HEK293 (cell line): ENCODE measurements around the gene COL13A1.
A peak's percentile ranks its signal among the peaks of the same experiment; 100 is the strongest.

Source experiments
- CTCF ChIA-PET: fragments of 350-600 bp; formaldehyde crosslinking; extraction: SDS; loops from one replicate; lab custom pipeline; 2021; ENCODE audit warnings: antibody characterized with exemption; lab: Yijun Ruan, JAX
- POLR2A ChIA-PET: fragments of 300-600 bp; formaldehyde crosslinking; extraction: SDS; loops from one replicate; lab custom pipeline; 2020; ENCODE audit warnings: antibody characterized with exemption, inconsistent platforms; lab: Yijun Ruan, JAX
- H3K27ac ChIP-seq: fragments of 200-500 bp; sonication (Bioruptor generic); 2 replicates; pipeline ENCODE4 v1.5.1; 2014; ENCODE audit warnings: low read depth, low read length, control low read depth, inconsistent platforms; ENCODE audit errors: extremely low read depth
- H3K36me3 ChIP-seq, 2 experiments: fragments of 200-500 bp in 1 of 2; sonication (Bioruptor generic) in 1 of 2; 1 replicate in 1 of 2; 2 replicates in 1 of 2; pipeline ENCODE4 v1.5.1; 2014 to 2017; ENCODE audit warnings: inconsistent platforms in 2 of 2, low read length in 2 of 2; ENCODE audit not compliant: control insufficient read depth in 2 of 2, insufficient read depth in 1 of 2
- H3K4me1 ChIP-seq: fragments of 200-500 bp; sonication (Bioruptor generic); 2 replicates; pipeline ENCODE4 v1.5.1; 2014; ENCODE audit warnings: mild to moderate bottlenecking, low read length, inconsistent platforms; ENCODE audit not compliant: control insufficient read depth, insufficient read depth
- H3K4me3 ChIP-seq: 2 replicates; pipeline ENCODE4 v1.5.1; 2011; ENCODE audit warnings: low read depth, mild to moderate bottlenecking, control low read depth, low read length, moderate library complexity
- H3K9me3 ChIP-seq: fragments of 200-500 bp; sonication (Bioruptor generic); 2 replicates; pipeline ENCODE4 v1.5.1; 2014; ENCODE audit warnings: low read depth, low read length, inconsistent platforms; ENCODE audit not compliant: control insufficient read depth, insufficient read depth
- BCL11B ChIP-seq: fragments of 450-650 bp; formaldehyde crosslinking; IDR thresholded peaks from 2 replicates; pipeline ENCODE4 v1.5.1; 2016; ENCODE audit warnings: low read depth, missing biosample characterization, missing genetic modification characterization
- FEZF1 ChIP-seq: fragments of 450-650 bp; formaldehyde crosslinking; IDR thresholded peaks from 2 replicates; pipeline ENCODE4 v1.5.1; 2016; ENCODE audit warnings: missing biosample characterization, missing genetic modification characterization
- GLIS1 ChIP-seq: fragments of 450-650 bp; formaldehyde crosslinking; IDR thresholded peaks from 2 replicates; pipeline ENCODE4 v1.5.1; 2016; ENCODE audit warnings: missing biosample characterization, missing genetic modification characterization
- SALL2 ChIP-seq: fragments of 450-650 bp; formaldehyde crosslinking; IDR thresholded peaks from 2 replicates; pipeline ENCODE4 v1.5.0; 2017; ENCODE audit warnings: missing biosample characterization, mild to moderate bottlenecking, missing genetic modification characterization, borderline replicate concordance
- ZNF112 ChIP-seq: fragments of 450-650 bp; formaldehyde crosslinking; IDR thresholded peaks from 2 replicates; pipeline ENCODE4 v1.5.0; 2017; ENCODE audit warnings: missing biosample characterization, missing genetic modification characterization
- ZNF121 ChIP-seq: fragments of 450-650 bp; formaldehyde crosslinking; IDR thresholded peaks from 2 replicates; pipeline ENCODE4 v1.5.1; 2016; ENCODE audit warnings: missing biosample characterization, missing genetic modification characterization
- ZNF138 ChIP-seq: fragments of 450-650 bp; formaldehyde crosslinking; IDR thresholded peaks from 2 replicates; pipeline ENCODE4 v1.5.1; 2016; ENCODE audit warnings: missing biosample characterization, missing genetic modification characterization, borderline replicate concordance
- ZNF157 ChIP-seq: fragments of 450-650 bp; formaldehyde crosslinking; IDR thresholded peaks from 2 replicates; pipeline ENCODE4 v1.5.1; 2016; ENCODE audit warnings: missing biosample characterization, missing genetic modification characterization
- ZNF16 ChIP-seq: fragments of 450-650 bp; formaldehyde crosslinking; IDR thresholded peaks from 2 replicates; pipeline ENCODE4 v1.5.1; 2016; ENCODE audit warnings: low read depth, missing biosample characterization, missing genetic modification characterization
- ZNF18 ChIP-seq: fragments of 450-650 bp; formaldehyde crosslinking; IDR thresholded peaks from 2 replicates; pipeline ENCODE4 v1.5.1; 2016; ENCODE audit warnings: missing biosample characterization, missing genetic modification characterization
- ZNF366 ChIP-seq: fragments of 450-650 bp; formaldehyde crosslinking; conservative IDR thresholded peaks from 2 replicates; pipeline ENCODE4 v1.5.1; 2016; ENCODE audit warnings: missing biosample characterization, missing genetic modification characterization
- ZNF416 ChIP-seq: fragments of 450-650 bp; formaldehyde crosslinking; IDR thresholded peaks from 2 replicates; pipeline ENCODE4 v1.5.1; 2016; ENCODE audit warnings: missing biosample characterization, missing genetic modification characterization
- ZNF514 ChIP-seq: fragments of 450-650 bp; formaldehyde crosslinking; IDR thresholded peaks from 2 replicates; pipeline ENCODE4 v1.5.1; 2016; ENCODE audit warnings: missing biosample characterization, missing genetic modification characterization
- ZNF571 ChIP-seq: fragments of 450-650 bp; formaldehyde crosslinking; IDR thresholded peaks from 2 replicates; pipeline ENCODE4 v1.5.0; 2017; ENCODE audit warnings: missing biosample characterization, missing genetic modification characterization
- ZNF580 ChIP-seq: fragments of 450-650 bp; formaldehyde crosslinking; IDR thresholded peaks from 2 replicates; pipeline ENCODE4 v1.5.1; 2016; ENCODE audit warnings: missing biosample characterization, missing genetic modification characterization
- ZNF639 ChIP-seq: fragments of 450-650 bp; formaldehyde crosslinking; IDR thresholded peaks from 2 replicates; pipeline ENCODE4 v1.5.1; 2016; ENCODE audit warnings: missing biosample characterization, missing genetic modification characterization
- ZNF677 ChIP-seq: fragments of 450-650 bp; IDR thresholded peaks from 2 replicates; pipeline ENCODE4 v1.5.0; 2018; ENCODE audit warnings: missing biosample characterization, mild to moderate bottlenecking, missing genetic modification characterization, moderate library complexity
- ZNF707 ChIP-seq: fragments of 450-650 bp; formaldehyde crosslinking; IDR thresholded peaks from 2 replicates; pipeline ENCODE4 v1.5.1; 2016; ENCODE audit warnings: missing biosample characterization, missing genetic modification characterization

The COL13A1 gene

GRCh38 chr10:69816521-69816920 lies 14.8 kb downstream of the COL13A1 start (continued):
- no peak for TF ChIP-seq ZNF112 (tag by site-specific recombination)
- TF ChIP-seq, all 188 proteins: peak for 0

GRCh38 chr10:69817078-69817581 lies 15.4 kb downstream of the COL13A1 start:
- POLR2A ChIA-PET, result no interaction called here
- no peaks in the 10 kb centered on the region for H3K9me3 ChIP-seq
- H3K36me3 ChIP-seq, result no peaks in the 10 kb centered on the region
- CTCF ChIA-PET, result no interaction called here
- TF ChIP-seq ZNF707 (tag by site-specific recombination), result no peak
- no peak for TF ChIP-seq ZNF121 (tag by site-specific recombination)
- no peak for TF ChIP-seq ZNF580
- TF ChIP-seq BCL11B (tag by site-specific recombination), result no peak
- TF ChIP-seq SALL2, result no peak
- TF ChIP-seq ZNF16 (tag by site-specific recombination), result no peak
- TF ChIP-seq ZNF366 (tag by site-specific recombination), result no peak
- TF ChIP-seq ZNF571 (tag by site-specific recombination), result no peak
- TF ChIP-seq FEZF1, result no peak
- no peak for TF ChIP-seq ZNF157 (tag by site-specific recombination)
- no peak for TF ChIP-seq ZNF677 (tag by site-specific recombination)
- no peak for TF ChIP-seq ZNF138 (tag by site-specific recombination)
- TF ChIP-seq ZNF18 (tag by site-specific recombination), result no peak
- no peak for TF ChIP-seq ZNF514 (tag by site-specific recombination)
- no peak overlapping the region for H3K27ac ChIP-seq
- no peak overlapping the region for H3K4me3 ChIP-seq
- H3K4me1 ChIP-seq, result no peaks in the 10 kb centered on the region

- TF ChIP-seq ZNF639 (tag by site-specific recombination) (no peak), GLIS1 (tag by site-specific recombination) (no peak), ZNF416 (tag by site-specific recombination) (peak; percentile 95)
- POLR2A ChIA-PET, result no interaction called here
These were observed 17.1 kb downstream of the COL13A1 start for GRCh38 chr10:69818676-69819239.

More at GRCh38 chr10:69818676-69819239, 17.1 kb downstream of the COL13A1 start:
- Histone ChIP-seq H3K4me3 (no peak overlapping the region), H3K9me3 (no peaks in the 10 kb centered on the region), H3K27ac (no peak overlapping the region), H3K4me1 (no peaks in the 10 kb centered on the region), H3K36me3 (no peaks in the 10 kb centered on the region)
- CTCF ChIA-PET, result interaction anchor here (0.9 kb wide), 1 partner anchor 15 kb away, joined by 4 read pairs; no protein-coding TSS in a partner anchor
